CD4-positive, alpha-beta T cell treated with Interleukin-17A for 4 hours (primary cell): ENCODE data around the gene HOXB5.
A peak's percentile ranks its signal among the peaks of the same experiment; 100 is the strongest.

Experiments used
- DNase-seq: peaks from one replicate; pipeline ENCODE4 v3.0.0-alpha.2; 2020; ENCODE audit warnings: mixed read lengths

HOXB5 gene

GRCh38 chr17:48559122-48559839 lies 34.3 kb downstream of the HOXB5 start:
- DNase-seq = no peak

- no peak for DNase-seq
Observed at GRCh38 chr17:48558831-48559121, 34.8 kb downstream of the HOXB5 start.

GRCh38 chr17:48558057-48558830 lies 35.3 kb downstream of the HOXB5 start:
- no peak for DNase-seq

- DNase-seq = no peak
Observed at GRCh38 chr17:48556576-48557401, 36.8 kb downstream of the HOXB5 start.

GRCh38 chr17:48556229-48556575 lies 37.4 kb downstream of the HOXB5 start:
- DNase-seq = no peak

GRCh38 chr17:48555258-48556228 lies 38.0 kb downstream of the HOXB5 start:
- DNase-seq = peak; percentile 41

GRCh38 chr17:48554412-48555257 lies 38.9 kb downstream of the HOXB5 start:
- DNase-seq = no peak

- no peak for DNase-seq
Observed at GRCh38 chr17:48553826-48554225, 39.8 kb downstream of the HOXB5 start.

- no peak for DNase-seq
Observed at GRCh38 chr17:48553190-48553547, 40.4 kb downstream of the HOXB5 start.

- no peak for DNase-seq
Observed at GRCh38 chr17:48552466-48553189, 41.0 kb downstream of the HOXB5 start.

- DNase-seq = no peak
Observed at GRCh38 chr17:48551596-48552465, 41.7 kb downstream of the HOXB5 start.

- DNase-seq = no peak
Observed at GRCh38 chr17:48551214-48551555, 42.4 kb downstream of the HOXB5 start.

GRCh38 chr17:48550502-48551213 lies 42.9 kb downstream of the HOXB5 start:
- no peak for DNase-seq

- DNase-seq = no peak
Observed at GRCh38 chr17:48549914-48550501, 43.6 kb downstream of the HOXB5 start.

GRCh38 chr17:48549281-48549630 lies 44.3 kb downstream of the HOXB5 start:
- no peak for DNase-seq

- DNase-seq = no peak
Observed at GRCh38 chr17:48548523-48549280, 44.9 kb downstream of the HOXB5 start.

GRCh38 chr17:48547808-48548522 lies 45.6 kb downstream of the HOXB5 start:
- DNase-seq = peak; percentile 73
